Adrenal gland (tissue), 12 donors: ENCODE measurements around the gene PRPF8. TPM values are rescaled to one million over a fixed set of nuclear protein-coding genes. Genes with fewer than 3 reads are reported as not detected.
A peak's percentile ranks its signal among the peaks of the same experiment; 100 is the strongest.
"Not testable (repeated sequence)": the region's sequence is repeated elsewhere in the genome, so short reads cannot be mapped to it uniquely, and the experiment has no call there.

Source experiments
- DNase-seq, 7 donors: peaks; one replicate each; pipeline ENCODE4 v3.0.0-alpha.2; 2019 to 2020
- H3K27ac ChIP-seq, 5 donors: fragments of 200-600 bp; sonication (generic) in 4 of 5; 1 replicate in 3 of 5; 2 replicates in 2 of 5; pipeline versions ENCODE4 v1.5.1 to v1.8.0; 2016 to 2020; ENCODE audit warnings: mild to moderate bottlenecking in 1 of 5
- H3K27me3 ChIP-seq: fragments of 200-600 bp; 2 replicates; pipeline ENCODE4 v1.8.0; 2021
- H3K36me3 ChIP-seq, 2 donors: fragments of 200-600 bp; replicated peaks in 1 of 2; 1 replicate in 1 of 2; 2 replicates in 1 of 2; pipeline versions ENCODE4 v1.5.1 to v1.8.0; 2018 to 2022
- H3K4me1 ChIP-seq, 2 donors: fragments of 200-600 bp; replicated peaks in 1 of 2; 1 replicate in 1 of 2; 2 replicates in 1 of 2; pipeline versions ENCODE4 v1.5.1 to v1.8.0; 2018 to 2021
- H3K4me3 ChIP-seq, 4 donors: fragments of 200-600 bp; sonication (generic) in 3 of 4; one replicate each; pipeline ENCODE4 v1.5.1; 2016 to 2018
- H3K9me3 ChIP-seq, 3 donors: fragments of 200-600 bp; sonication (generic) in 1 of 3; replicated peaks in 1 of 3; 1 replicate in 2 of 3; 2 replicates in 1 of 3; pipeline versions ENCODE4 v1.5.1 to v1.8.0; 2016 to 2021
- CTCF ChIP-seq, 6 experiments: fragments of 450-650 bp in 4 of 6; fragments of 200-600 bp in 2 of 6; sonication (generic) in 1 of 6; IDR thresholded peaks; 1 replicate in 5 of 6; 2 replicates in 1 of 6; pipeline versions ENCODE4 v1.5.1 to v1.8.0; 2016 to 2021; ENCODE audit warnings: antibody characterized with exemption in 6 of 6, mild to moderate bottlenecking in 2 of 6, moderate library complexity in 1 of 6
- POLR2A ChIP-seq, 2 donors: fragments of 450-650 bp; IDR thresholded peaks; one replicate each; pipeline ENCODE4 v1.6.1; 2017; ENCODE audit warnings: antibody characterized with exemption in 2 of 2, mild to moderate bottlenecking in 2 of 2, moderate library complexity in 1 of 2
- WGBS, 4 donors: extraction: QIAGEN DNeasy Blood & Tissue Kit in 2 of 4; methylation state at CpG; one replicate each; pipeline versions ENCODE4 v1.1.5 to v1.1.7; 2013 to 2017; 5-methylcytosine and 5-hydroxymethylcytosine counted together
- intact Hi-C, 2 donors: fragments of 100-400 bp; cut with DNase I; formaldehyde crosslinking; loops; one replicate each; pipeline versions ENCODE4 v1.14.1 to v1.15.0; 2022 to 2023
- polyA plus RNA-seq, 3 donors: library from polyadenylated mRNA; stranded (reverse); fragments of 200-250 nt in 2 of 3; fragments of 350-450 nt in 1 of 3; fragmentation: Illumina TruSeq in 1 of 3; extraction: RNeasy Lipid Tissue Mini Kit (QIAGEN cat#74804) in 1 of 3; gene quantifications; one replicate each; pipeline ENCODE4 v1.2.3, GENCODE V29; 2013 to 2014
- total RNA-seq, 9 donors: library from RNA; depleted of rRNA in 4 of 9; stranded (reverse); fragments of >200 nt in 4 of 9; fragments of 120-200 nt in 1 of 9; fragmentation: NEBNext Ultra II Directional in 1 of 9; extraction: Animal tissue kit (Norgen Biotek cat#: 25700) in 1 of 9; gene quantifications; one replicate each; pipeline versions ENCODE4 v1.1.0 to v1.2.4, GENCODE V29; 2013 to 2023
- donor health status: healthy with polysubstance abuse.
- donor health status: Bipolar disorder and iron deficiency.
- donor health status: DM: yes; HTN: yes; CAD: no.
- donor health status: DM: no; HTN: no; CAD: no.
- donor health status: DM: no; HTN: no; CAD: no.
- donor health status: DM: yes; HTN: yes; CAD: no.

The PRPF8 gene
- total and polyA plus RNA-seq, 12 donors: 107 to 748 (median 212) TPM

GRCh38 chr17:1725642-1726511, 41.2 kb upstream of the PRPF8 start:
- 93 to 95% (median 94%) methylated on average over 30 to 54 of the region's 54 CpGs for WGBS, 4 donors

GRCh38 chr17:1724869-1725641, 40.4 kb upstream of the PRPF8 start:
- intact Hi-C loops: loop anchor here (5.0 kb wide), 1 partner anchor 57 kb away; no protein-coding TSS in a partner anchor
- H3K27me3 ChIP-seq: no peaks in the 10 kb centered on the region
- H3K27ac ChIP-seq: peak overlapping the region; percentile 51 to 94 (median 73)
- DNase-seq: peak in 2 of 7 donors; percentile 39 to 62
- peak in 2 of 6 experiments; percentile 14 to 31 for TF ChIP-seq CTCF (IDR thresholded peaks at IDR 0.05)
- TF ChIP-seq POLR2A (IDR thresholded peaks at IDR 0.05): no peak
- peak overlapping the region in 3 of 4 donors; percentile 41 to 98 (median 62) for H3K4me3 ChIP-seq
- H3K4me1 ChIP-seq: peaks cover 9 to 41% of the 10 kb centered on the region in 2 donors
- peaks cover 0 to 29% of the 10 kb centered on the region in 2 donors for H3K36me3 ChIP-seq
- no peaks in the 10 kb centered on the region for H3K9me3 ChIP-seq
- WGBS, 4 donors: 10 to 61% (median 15%) methylated on average over 7 to 51 of the region's 51 CpGs; no CpG with 5 or more reads in 1 of the 4 donors

More at GRCh38 chr17:1725642-1726511, 41.2 kb upstream of the PRPF8 start:
- TF ChIP-seq POLR2A (IDR thresholded peaks at IDR 0.05) (no peak), CTCF (IDR thresholded peaks at IDR 0.05) (no peak)
- DNase-seq: peak in 1 of 7 donors; percentile 60
- Histone ChIP-seq H3K27ac (peak overlapping the region in 1 of 5 donors; percentile 87), H3K36me3 (peaks cover 0 to 29% of the 10 kb centered on the region in 2 donors), H3K4me1 (peaks cover 12 to 44% of the 10 kb centered on the region in 2 donors), H3K27me3 (no peaks in the 10 kb centered on the region), H3K4me3 (peak overlapping the region in 1 of 4 donors; percentile 98), H3K9me3 (no peaks in the 10 kb centered on the region)
- intact Hi-C loops: loop anchor here (5.0 kb wide), 1 partner anchor 56 kb away; no protein-coding TSS in a partner anchor

- peak; percentile 86 to 95 (median 92) for DNase-seq
- TF ChIP-seq CTCF (IDR thresholded peaks at IDR 0.05): no peak
- TF ChIP-seq POLR2A (IDR thresholded peaks at IDR 0.05): peak in 1 of 2 donors; percentile 40
- no peaks in the 10 kb centered on the region for H3K9me3 ChIP-seq
- H3K36me3 ChIP-seq: peaks cover 0 to 29% of the 10 kb centered on the region in 2 donors
- H3K27ac ChIP-seq: peak within 1 kb of the TSS; percentile 60 to 94 (median 73)
- peak within 1 kb of the TSS in 3 of 4 donors; percentile 41 to 98 (median 62) for H3K4me3 ChIP-seq
- intact Hi-C loops: no loop called here
- whole genome bisulfite sequencing, 4 donors: 0% methylated on average over 2 to 52 of the region's 57 CpGs; no CpG with 5 or more reads in 1 of the 4 donors
- no peaks in the 10 kb centered on the region for H3K27me3 ChIP-seq
- H3K4me1 ChIP-seq: peaks cover 9 to 39% of the 10 kb centered on the region in 2 donors
Measured at GRCh38 chr17:1724351-1724868, 39.7 kb upstream of the PRPF8 start, which contains the start of gene WDR81. WDR81 (plus strand) TSS chr17:1724704; CDS start chr17:1724960, 256 bp downstream.

- H3K27ac ChIP-seq, intact Hi-C loops, DNase-seq, H3K27me3 ChIP-seq, H3K9me3 ChIP-seq, H3K4me3 ChIP-seq: not testable (repeated sequence)
- Histone ChIP-seq H3K36me3 (peaks cover 0 to 11% of the 10 kb centered on the region in 2 donors), H3K4me1 (peaks cover 9 to 47% of the 10 kb centered on the region in 2 donors)
- 93 to 98% (median 97%) methylated on average over 8 of the region's 8 CpGs for WGBS, 4 donors
Measured at GRCh38 chr17:1722022-1722421, 37.4 kb upstream of the PRPF8 start.
